OCI-LY3 (cell line): ENCODE measurements around the gene FYN.

Experiments used
- H2AFZ ChIP-seq: fragments of 200-600, 300-600 bp; shearing (Covaris generic); 2 replicates; pipeline ENCODE4 v1.6.0; 2014; ENCODE audit warnings: antibody characterized with exemption, low read depth, low read length
- H3K27ac ChIP-seq: fragments of 200-600, 300-600 bp; sonication (generic); 2 replicates; pipeline ENCODE4 v1.5.1; 2014; ENCODE audit warnings: mild to moderate bottlenecking, low read length, moderate library complexity, mixed read lengths
- H3K27me3 ChIP-seq: fragments of 200-600, 300-600 bp; sonication (generic); 2 replicates; pipeline ENCODE4 v1.6.1; 2014; ENCODE audit warnings: low read depth, low read length, mixed read lengths
- H3K36me3 ChIP-seq: fragments of 200-600, 300-600 bp; sonication (generic); replicated peaks from 2 replicates; pipeline ENCODE3; 2014; ENCODE audit warnings: low read depth, low read length, mixed read lengths
- H3K4me1 ChIP-seq: fragments of 300-600, 200-600 bp; sonication (generic); 2 replicates; pipeline ENCODE4 v1.6.1; 2014; ENCODE audit warnings: low read length, mixed read lengths
- H3K4me2 ChIP-seq: fragments of 200-600, 300-600 bp; sonication (generic); 2 replicates; pipeline ENCODE4 v1.6.1; 2014; ENCODE audit warnings: low read length, mixed read lengths
- H3K4me3 ChIP-seq: fragments of 300-600, 200-600 bp; sonication (generic); 2 replicates; pipeline ENCODE4 v1.5.1; 2014; ENCODE audit warnings: antibody characterized with exemption, mild to moderate bottlenecking, low read length, moderate library complexity
- H3K79me2 ChIP-seq: fragments of 300-600, 200-600 bp; shearing (Covaris generic); 2 replicates; pipeline ENCODE4 v1.6.1; 2014; ENCODE audit warnings: mild to moderate bottlenecking, low read length, mixed read lengths
- H3K9ac ChIP-seq: fragments of 300-600, 200-600 bp; shearing (Covaris generic); 2 replicates; pipeline ENCODE4 v1.6.0; 2014; ENCODE audit warnings: mild to moderate bottlenecking, low read length, moderate library complexity
- H3K9me3 ChIP-seq: fragments of 200-600, 300-600 bp; shearing (Covaris generic); 2 replicates; pipeline ENCODE4 v1.6.1; 2014; ENCODE audit warnings: low read length, mixed read lengths; ENCODE audit not compliant: insufficient read depth
- H4K20me1 ChIP-seq: fragments of 200-600, 300-600 bp; sonication (generic); 2 replicates; pipeline ENCODE4 v1.6.1; 2016; ENCODE audit warnings: low read length, mixed read lengths; ENCODE audit not compliant: insufficient read depth
- EZH2phosphoT487 ChIP-seq: fragments of 200-600 bp; shearing (Covaris generic); IDR thresholded peaks from 2 replicates; pipeline ENCODE4 v1.6.1; 2018; ENCODE audit warnings: antibody characterized with exemption, mixed run types, low read depth
- TF ChIP-seq, protein P1 (sequence below): fragments of 200-600, 300-600 bp; sonication (generic); IDR thresholded peaks from 2 replicates; pipeline ENCODE4 v1.5.1; 2014; ENCODE audit warnings: antibody characterized with exemption, low read length, low read depth

FYN gene

DNA sequence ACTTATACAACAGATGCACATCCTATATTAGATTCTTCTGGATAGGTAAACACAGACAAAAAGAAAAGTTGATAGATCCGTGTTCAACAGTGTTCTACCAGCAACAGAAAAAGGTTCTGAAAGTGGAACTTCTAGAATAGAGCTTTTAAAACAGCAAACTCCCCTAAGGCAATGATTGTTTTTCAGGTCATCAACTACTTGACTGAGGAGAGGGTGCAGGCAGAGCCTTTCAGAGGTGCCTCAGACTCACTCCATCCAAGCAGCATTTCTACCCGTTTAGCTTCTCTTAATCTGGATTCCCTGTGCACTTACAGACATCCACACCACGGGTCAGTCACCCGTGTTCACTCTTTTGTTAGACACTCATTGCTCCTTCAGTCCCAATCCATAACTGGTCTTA, 28.9 kb downstream of the FYN start:
- H3K27me3 ChIP-seq: peaks cover 28% of the 10 kb centered on the region; the same call in 1 of the 2 replicates
- TF ChIP-seq, protein P1, sequence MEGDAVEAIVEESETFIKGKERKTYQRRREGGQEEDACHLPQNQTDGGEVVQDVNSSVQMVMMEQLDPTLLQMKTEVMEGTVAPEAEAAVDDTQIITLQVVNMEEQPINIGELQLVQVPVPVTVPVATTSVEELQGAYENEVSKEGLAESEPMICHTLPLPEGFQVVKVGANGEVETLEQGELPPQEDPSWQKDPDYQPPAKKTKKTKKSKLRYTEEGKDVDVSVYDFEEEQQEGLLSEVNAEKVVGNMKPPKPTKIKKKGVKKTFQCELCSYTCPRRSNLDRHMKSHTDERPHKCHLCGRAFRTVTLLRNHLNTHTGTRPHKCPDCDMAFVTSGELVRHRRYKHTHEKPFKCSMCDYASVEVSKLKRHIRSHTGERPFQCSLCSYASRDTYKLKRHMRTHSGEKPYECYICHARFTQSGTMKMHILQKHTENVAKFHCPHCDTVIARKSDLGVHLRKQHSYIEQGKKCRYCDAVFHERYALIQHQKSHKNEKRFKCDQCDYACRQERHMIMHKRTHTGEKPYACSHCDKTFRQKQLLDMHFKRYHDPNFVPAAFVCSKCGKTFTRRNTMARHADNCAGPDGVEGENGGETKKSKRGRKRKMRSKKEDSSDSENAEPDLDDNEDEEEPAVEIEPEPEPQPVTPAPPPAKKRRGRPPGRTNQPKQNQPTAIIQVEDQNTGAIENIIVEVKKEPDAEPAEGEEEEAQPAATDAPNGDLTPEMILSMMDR: no peak
- TF ChIP-seq EZH2phosphoT487: no peak
- peaks cover 9% of the 10 kb centered on the region; the same call in 1 of the 2 replicates for H4K20me1 ChIP-seq
- H3K27ac ChIP-seq: peak overlapping the region; percentile 40
- H3K4me1 ChIP-seq: peaks cover 47% of the 10 kb centered on the region
- H2AFZ ChIP-seq: no peak overlapping the region
- peak overlapping the region; percentile 48 for H3K4me3 ChIP-seq
- H3K79me2 ChIP-seq: no peaks in the 10 kb centered on the region
- no peaks in the 10 kb centered on the region for H3K36me3 ChIP-seq
- no peaks in the 10 kb centered on the region for H3K9me3 ChIP-seq
- peak overlapping the region; percentile 83 for H3K4me2 ChIP-seq
- peak overlapping the region; percentile 20; the same call in 1 of the 2 replicates for H3K9ac ChIP-seq

DNA sequence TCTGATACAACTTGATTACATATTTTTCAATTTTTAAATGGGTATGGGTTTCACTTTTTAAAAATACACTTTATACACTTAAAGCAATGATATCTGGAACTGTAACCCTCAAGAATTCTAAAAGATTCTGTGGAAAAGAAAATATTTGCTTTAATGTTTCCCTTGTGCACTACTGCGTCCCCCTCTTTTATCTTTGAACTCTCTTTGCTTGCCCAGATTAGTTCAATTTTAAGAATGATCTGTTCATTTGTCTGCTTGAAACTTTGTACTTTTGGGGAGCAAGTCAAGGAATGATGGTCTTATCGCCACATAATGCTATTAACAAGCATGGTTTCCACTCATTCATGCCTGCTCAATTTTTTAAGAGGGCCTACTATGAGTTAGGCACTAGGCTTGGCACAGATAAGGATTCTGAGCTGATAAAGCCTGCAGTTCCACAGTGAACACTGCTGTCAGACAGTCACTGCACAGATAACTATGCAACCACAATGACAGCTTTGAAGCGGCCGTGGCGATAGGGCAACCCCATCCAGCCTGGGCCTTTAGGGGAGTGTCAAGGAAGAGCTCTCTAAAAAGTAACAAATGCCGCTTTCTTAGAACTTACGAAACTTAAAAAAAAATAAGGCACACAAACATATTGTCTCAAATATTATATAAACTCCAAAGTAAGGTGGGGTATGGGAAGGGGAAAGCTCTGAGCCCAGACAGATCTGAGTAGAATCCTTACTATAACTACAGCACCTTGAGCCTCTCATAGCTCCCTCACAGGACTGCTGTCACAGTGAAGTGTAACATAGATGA, 29.7 kb downstream of the FYN start:
- H4K20me1 ChIP-seq: peaks cover 9% of the 10 kb centered on the region; the same call in 1 of the 2 replicates
- peaks cover 33% of the 10 kb centered on the region; the same call in 1 of the 2 replicates for H3K27me3 ChIP-seq
- peak overlapping the region; percentile 83 for H3K4me2 ChIP-seq
- H2AFZ ChIP-seq: no peak overlapping the region
- peaks cover 47% of the 10 kb centered on the region for H3K4me1 ChIP-seq
- no peaks in the 10 kb centered on the region for H3K36me3 ChIP-seq
- H3K4me3 ChIP-seq: 0 out of 2 replicates have a peak overlapping the region, but pooled peaks have one; percentile 48
- H3K9ac ChIP-seq: no peak overlapping the region
- TF ChIP-seq, protein P1: no peak
- TF ChIP-seq EZH2phosphoT487: no peak
- H3K27ac ChIP-seq: no peak overlapping the region
- H3K79me2 ChIP-seq: no peaks in the 10 kb centered on the region
- no peaks in the 10 kb centered on the region for H3K9me3 ChIP-seq

DNA sequence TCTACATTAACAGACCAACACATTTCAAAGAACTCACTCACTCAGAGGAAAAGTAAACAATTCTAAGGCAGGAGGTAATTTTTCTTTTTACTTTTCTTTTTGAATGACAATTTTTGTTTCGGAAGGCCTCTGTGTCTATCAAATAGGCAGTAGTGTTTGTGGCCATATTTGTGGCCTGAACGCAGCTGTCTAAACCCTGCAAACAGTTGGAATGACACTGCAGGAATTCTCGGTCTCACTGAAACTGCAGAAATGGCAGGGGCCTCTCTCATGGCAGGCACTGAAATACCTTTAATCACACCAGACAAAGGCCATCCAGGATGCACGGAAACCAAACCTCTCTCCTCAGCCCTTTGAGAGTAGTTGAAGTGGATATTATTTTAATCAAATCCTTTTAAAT, 30.4 kb downstream of the FYN start:
- H3K36me3 ChIP-seq: no peaks in the 10 kb centered on the region
- H3K9me3 ChIP-seq: no peaks in the 10 kb centered on the region
- peaks cover 50% of the 10 kb centered on the region for H3K4me1 ChIP-seq
- no peak overlapping the region for H3K27ac ChIP-seq
- TF ChIP-seq EZH2phosphoT487: no peak
- TF ChIP-seq, protein P1: no peak
- H3K4me3 ChIP-seq: no peak overlapping the region
- peaks cover 9% of the 10 kb centered on the region; the same call in 1 of the 2 replicates for H4K20me1 ChIP-seq
- H2AFZ ChIP-seq: no peak overlapping the region
- H3K79me2 ChIP-seq: no peaks in the 10 kb centered on the region
- peaks cover 32% of the 10 kb centered on the region; the same call in 1 of the 2 replicates for H3K27me3 ChIP-seq
- no peak overlapping the region for H3K4me2 ChIP-seq
- H3K9ac ChIP-seq: no peak overlapping the region

DNA sequence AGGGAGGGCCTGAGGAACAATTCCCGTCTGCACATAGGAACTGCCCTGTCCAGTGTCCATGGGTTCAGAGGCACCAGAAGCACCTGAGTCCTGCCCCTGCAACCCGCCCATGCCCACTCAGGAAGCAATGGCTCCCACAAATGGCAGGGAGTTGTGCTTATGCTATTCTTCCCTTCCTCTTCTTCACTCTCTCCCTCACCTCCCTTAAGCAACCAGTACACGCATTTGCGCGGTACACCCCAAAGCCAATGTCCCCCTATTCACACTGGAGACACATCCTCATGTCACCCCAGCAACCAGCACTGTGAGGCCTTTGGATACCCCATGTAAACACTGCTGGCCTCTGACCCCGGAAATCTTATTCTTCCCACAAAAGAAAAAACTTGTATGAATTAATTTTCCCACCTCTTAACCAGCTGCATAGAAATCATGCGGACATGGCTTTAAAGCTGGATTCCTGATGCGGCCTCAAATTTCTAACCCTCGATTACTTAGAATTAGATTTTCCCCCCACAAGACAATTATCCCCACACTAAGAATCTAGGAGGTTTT, 30.9 kb downstream of the FYN start:
- H4K20me1 ChIP-seq: peaks cover 9% of the 10 kb centered on the region; the same call in 1 of the 2 replicates
- H3K79me2 ChIP-seq: no peaks in the 10 kb centered on the region
- TF ChIP-seq, protein P1: no peak
- no peak for TF ChIP-seq EZH2phosphoT487
- no peak overlapping the region for H3K9ac ChIP-seq
- H3K4me3 ChIP-seq: no peak overlapping the region
- no peak overlapping the region for H3K27ac ChIP-seq
- H3K27me3 ChIP-seq: peaks cover 27% of the 10 kb centered on the region; the same call in 1 of the 2 replicates
- H3K9me3 ChIP-seq: no peaks in the 10 kb centered on the region
- H3K4me1 ChIP-seq: peaks cover 55% of the 10 kb centered on the region
- no peaks in the 10 kb centered on the region for H3K36me3 ChIP-seq
- no peak overlapping the region for H2AFZ ChIP-seq
- H3K4me2 ChIP-seq: no peak overlapping the region
